H1 (cell line): ENCODE results near the gene TINAGL1. TPM values are rescaled to one million over a fixed set of nuclear protein-coding genes. Genes with fewer than 3 reads are reported as not detected.

Experiments used
- CTBP2 ChIP-seq: IDR thresholded peaks from 2 replicates; pipeline ENCODE4 v1.7.0; 2011; ENCODE audit warnings: borderline replicate concordance, mild to moderate bottlenecking, moderate library complexity, mixed read lengths, low read length; ENCODE audit not compliant: insufficient read depth, insufficient read length
- polyA plus RNA-seq, 7 experiments: library from polyadenylated mRNA; depleted of rRNA in 3 of 7; stranded (reverse) in 5 of 7; unstranded in 2 of 7; fragments of >200 nt in 5 of 7; fragments of 200-250 nt in 2 of 7; gene quantifications; 1 replicate in 5 of 7; 2 replicates in 1 of 7; 4 replicates in 1 of 7; pipeline versions ENCODE4 v1.2.1 to v1.2.3, GENCODE V29; 2011 to 2013; ENCODE audit warnings: missing spikeins in 2 of 7, mixed read lengths in 2 of 7
- total RNA-seq: library from RNA; stranded (reverse); fragmentation: NEBNext Ultra II Directional; extraction: Animal tissue kit (Norgen Biotek cat#: 25700); gene quantifications from 2 replicates; pipeline ENCODE4 v1.2.1, GENCODE V29; 2021

TINAGL1 gene
- total and polyA plus RNA-seq, 2 of the 8 experiments (the other 6 are each of a cell fraction or from before 2014, with no cell fraction given) = 11.2 to 21.7 TPM

DNA sequence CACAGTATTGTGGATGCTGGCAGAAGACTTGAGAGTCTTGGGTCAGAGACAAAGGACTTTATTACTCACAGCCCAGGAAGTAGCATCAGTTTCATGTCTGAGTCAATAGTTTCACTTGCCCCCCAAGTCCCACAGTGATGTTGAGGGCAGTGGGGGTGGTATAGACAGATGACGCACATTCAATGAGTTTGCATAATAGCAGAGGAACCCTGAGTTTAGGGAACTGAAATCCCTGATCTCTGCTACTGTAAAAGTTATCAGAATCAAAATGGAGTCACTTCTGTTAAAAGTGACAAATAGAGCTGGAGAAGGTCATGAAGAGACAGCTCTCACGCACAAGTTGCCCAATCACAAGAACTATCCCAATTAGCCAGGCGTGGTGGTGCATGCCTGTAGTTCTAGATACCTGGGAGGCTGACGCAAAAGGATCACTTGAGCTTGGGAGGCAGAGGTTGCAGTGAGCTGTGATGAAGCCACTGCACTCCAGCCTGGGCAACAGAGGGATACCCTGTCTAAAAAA, 29.7 kb downstream of the TINAGL1 start (continued):
- no peak for TF ChIP-seq CTBP2
